Activated B cell treated with CpG ODN at 0.5 μM for 24 hours (primary cell): ENCODE data around the gene ERAP2. TPM values are rescaled to one million over a fixed set of nuclear protein-coding genes. Genes with fewer than 3 reads are reported as not detected.
"Not testable (repeated sequence)": the region's sequence is repeated elsewhere in the genome, so short reads cannot be mapped to it uniquely, and the experiment has no call there.

ENCODE experiments used
- ATAC-seq: fragments of 200-7000 bp; cut with Tn5 transposase; one replicate; pipeline ENCODE4 v1.10.0; 2021; ENCODE audit warnings: low read depth, mild to moderate bottlenecking, moderate library complexity
- CTCF ChIA-PET: fragments of 350-600 bp; sonication (Branson Sonifier 250); formaldehyde crosslinking; loops from one replicate; lab custom pipeline; 2021; ENCODE audit warnings: antibody characterized with exemption; lab: Charles Lee
- POLR2A ChIA-PET: fragments of 350-600 bp; sonication (Branson Sonifier 250); formaldehyde crosslinking; loops from one replicate; lab custom pipeline; 2021; ENCODE audit warnings: antibody characterized with exemption; lab: Charles Lee
- DNase-seq: peaks from one replicate; pipeline ENCODE4 v3.0.0; 2022
- H3K27ac Mint-ChIP-seq: one replicate; pipeline ENCODE4 v1.8.0; 2020; ENCODE audit warnings: mixed read lengths
- H3K27me3 Mint-ChIP-seq: one replicate; pipeline ENCODE4 v1.8.0; 2021; ENCODE audit warnings: mixed read lengths
- H3K36me3 Mint-ChIP-seq: one replicate; pipeline ENCODE4 v1.8.0; 2021; ENCODE audit warnings: low read depth, mixed read lengths
- H3K4me1 Mint-ChIP-seq: one replicate; pipeline ENCODE4 v1.8.0; 2021; ENCODE audit warnings: mixed read lengths
- H3K4me3 Mint-ChIP-seq: one replicate; pipeline ENCODE4 v1.8.0; 2020; ENCODE audit warnings: mild to moderate bottlenecking, mixed read lengths
- H3K9me3 Mint-ChIP-seq: one replicate; pipeline ENCODE4 v1.8.0; 2020; ENCODE audit warnings: mixed read lengths
- intact Hi-C: fragments of 100-400 bp; cut with micrococcal nuclease; formaldehyde crosslinking; loops from one replicate; pipeline ENCODE4 v1.15.1; 2024
- total RNA-seq: library from RNA; stranded (reverse); gene quantifications from 2 replicates; pipeline ENCODE4 v1.2.3, GENCODE V29; 2022
- TF ChIP-seq, protein P1 (sequence below): fragments of 200-600 bp; IDR thresholded peaks from one replicate; pipeline ENCODE4 v1.8.0; 2022; ENCODE audit warnings: antibody characterized with exemption, mild to moderate bottlenecking

ERAP2 gene
- total RNA-seq, 1 donor from 2014 or later: 80.9 TPM

DNA sequence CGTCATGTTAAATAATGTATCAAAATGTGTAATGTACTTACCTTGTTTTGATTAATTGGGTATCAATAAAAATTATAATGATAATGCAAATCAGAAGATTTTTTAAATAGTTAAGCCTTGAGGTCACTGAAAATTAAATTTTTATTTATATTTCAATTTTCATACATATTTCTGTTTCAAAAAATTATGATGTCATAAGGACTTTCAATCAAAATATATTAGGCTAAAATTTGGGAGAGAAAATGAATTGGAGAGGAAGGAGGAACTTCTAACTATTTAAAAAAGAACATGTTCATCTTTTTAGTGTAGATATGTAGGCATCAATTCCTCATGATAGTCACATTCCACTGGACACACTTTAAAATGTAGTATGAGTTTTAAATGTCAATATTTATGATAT is 39.5 kb upstream of the ERAP2 start:
- CTCF ChIA-PET: no interaction called here
- TF ChIP-seq, protein P1, sequence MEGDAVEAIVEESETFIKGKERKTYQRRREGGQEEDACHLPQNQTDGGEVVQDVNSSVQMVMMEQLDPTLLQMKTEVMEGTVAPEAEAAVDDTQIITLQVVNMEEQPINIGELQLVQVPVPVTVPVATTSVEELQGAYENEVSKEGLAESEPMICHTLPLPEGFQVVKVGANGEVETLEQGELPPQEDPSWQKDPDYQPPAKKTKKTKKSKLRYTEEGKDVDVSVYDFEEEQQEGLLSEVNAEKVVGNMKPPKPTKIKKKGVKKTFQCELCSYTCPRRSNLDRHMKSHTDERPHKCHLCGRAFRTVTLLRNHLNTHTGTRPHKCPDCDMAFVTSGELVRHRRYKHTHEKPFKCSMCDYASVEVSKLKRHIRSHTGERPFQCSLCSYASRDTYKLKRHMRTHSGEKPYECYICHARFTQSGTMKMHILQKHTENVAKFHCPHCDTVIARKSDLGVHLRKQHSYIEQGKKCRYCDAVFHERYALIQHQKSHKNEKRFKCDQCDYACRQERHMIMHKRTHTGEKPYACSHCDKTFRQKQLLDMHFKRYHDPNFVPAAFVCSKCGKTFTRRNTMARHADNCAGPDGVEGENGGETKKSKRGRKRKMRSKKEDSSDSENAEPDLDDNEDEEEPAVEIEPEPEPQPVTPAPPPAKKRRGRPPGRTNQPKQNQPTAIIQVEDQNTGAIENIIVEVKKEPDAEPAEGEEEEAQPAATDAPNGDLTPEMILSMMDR: no peak

DNA sequence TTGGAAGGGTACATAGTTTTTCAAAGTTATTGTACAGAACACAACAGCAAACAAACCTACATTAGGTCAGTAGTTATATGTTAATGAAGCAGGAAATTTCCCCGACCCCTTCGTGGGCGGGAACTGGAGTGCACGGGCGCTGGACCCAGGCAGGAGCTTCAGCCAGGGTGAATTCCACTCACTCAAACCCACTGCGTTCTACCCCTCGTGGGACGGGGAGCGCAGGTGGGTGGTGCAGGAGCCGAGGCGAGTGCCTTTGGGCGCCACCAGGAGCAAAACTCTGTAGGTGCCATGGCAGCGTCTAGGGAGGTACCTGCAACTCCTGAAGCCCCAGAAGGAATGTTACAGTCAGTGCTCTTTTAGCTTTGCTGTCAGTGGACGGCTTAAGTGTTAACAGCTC is 39.0 kb upstream of the ERAP2 start:
- DNase-seq (no peak), ATAC-seq (no peak)
- Mint-ChIP-seq H3K27me3 (no peaks in the 10 kb centered on the region), H3K9me3 (no peaks in the 10 kb centered on the region), H3K4me3 (no peak overlapping the region), H3K4me1 (peaks cover 8% of the 10 kb centered on the region), H3K27ac (no peak overlapping the region), H3K36me3 (no peaks in the 10 kb centered on the region)
- intact Hi-C loops: no loop called here
- ChIA-PET POLR2A (interaction anchor here (0.6 kb wide), 1 partner anchor 75 kb away, joined by 6 read pairs; no protein-coding TSS in a partner anchor), CTCF (no interaction called here)
- TF ChIP-seq, protein P1: no peak

More for the DNA sequence above, 39.5 kb upstream of the ERAP2 start:
- Mint-ChIP-seq H3K27ac (no peak overlapping the region), H3K36me3 (no peaks in the 10 kb centered on the region), H3K9me3 (no peaks in the 10 kb centered on the region), H3K27me3 (no peaks in the 10 kb centered on the region), H3K4me1 (peaks cover 8% of the 10 kb centered on the region), H3K4me3 (no peak overlapping the region)
- ATAC-seq (no peak), DNase-seq (no peak)
- intact Hi-C loops: no loop called here
- POLR2A ChIA-PET: no interaction called here

- Mint-ChIP-seq H3K4me3 (no peak overlapping the region), H3K27ac (no peak overlapping the region), H3K36me3 (no peaks in the 10 kb centered on the region), H3K4me1 (peaks cover 8% of the 10 kb centered on the region), H3K9me3 (no peaks in the 10 kb centered on the region), H3K27me3 (no peaks in the 10 kb centered on the region)
- TF ChIP-seq, protein P1: no peak
- CTCF ChIA-PET: no interaction called here
- intact Hi-C loops: no loop called here
- ATAC-seq (no peak), DNase-seq (no peak)
- POLR2A ChIA-PET: interaction anchor here (1.9 kb wide), 1 partner anchor 31 kb away, joined by 7 read pairs; the partner anchor contains the start of gene ERAP1
These were observed 37.9 kb upstream of the ERAP2 start for GRCh38 chr5:96838201-96839070.

- Mint-ChIP-seq H3K9me3 (peaks cover 3% of the 10 kb centered on the region), H3K4me3 (no peak overlapping the region), H3K27ac (no peak overlapping the region), H3K36me3 (no peaks in the 10 kb centered on the region), H3K4me1 (peaks cover 8% of the 10 kb centered on the region), H3K27me3 (no peaks in the 10 kb centered on the region)
- TF ChIP-seq, protein P1: no peak
- intact Hi-C loops: no loop called here
- ChIA-PET POLR2A (interaction anchor here (1.9 kb wide), 1 partner anchor 31 kb away, joined by 7 read pairs; the partner anchor contains the start of gene ERAP1), CTCF (no interaction called here)
- ATAC-seq (no peak), DNase-seq (no peak)
These were observed 37.2 kb upstream of the ERAP2 start for GRCh38 chr5:96839071-96839592.

DNA sequence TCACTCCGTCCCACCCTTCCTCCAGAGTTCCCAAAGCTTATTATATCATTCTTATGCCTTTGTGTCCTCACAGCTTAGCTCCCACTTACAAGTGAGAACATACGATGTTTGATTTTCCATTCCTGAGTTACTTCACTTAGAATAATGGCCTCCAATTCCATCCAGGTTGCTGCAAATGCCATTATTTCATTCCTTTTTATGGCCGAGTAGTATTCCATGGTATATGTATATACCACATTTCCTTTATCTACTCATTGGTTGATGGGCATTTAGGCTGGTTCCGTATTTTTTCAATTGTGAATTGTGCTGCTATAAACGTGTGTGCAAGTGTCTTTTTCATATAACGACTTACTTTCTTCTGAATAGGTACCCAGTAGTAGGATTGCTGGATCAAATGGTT is 34.4 kb upstream of the ERAP2 start:
- H3K27ac Mint-ChIP-seq, intact Hi-C loops, CTCF ChIA-PET, H3K27me3 Mint-ChIP-seq, H3K36me3 Mint-ChIP-seq, DNase-seq, ATAC-seq, H3K4me3 Mint-ChIP-seq, H3K9me3 Mint-ChIP-seq, POLR2A ChIA-PET: not testable (repeated sequence)
- H3K4me1 Mint-ChIP-seq: peaks cover 12% of the 10 kb centered on the region
